ENCODE results near the gene C19orf38.

- TF ChIP-seq CTCF (IDR thresholded peaks at IDR 0.05; ENCODE audit: low read length): no peak
- TF ChIP-seq EZH2 (IDR thresholded peaks at IDR 0.05; ENCODE audit: borderline replicate concordance, low read length): no peak
Observed at GRCh38 chr19:10839114-10840050, 8.8 kb upstream of the C19orf38 start.

Data from OCI-LY1 (cell line).